ENCODE measurements around the gene ITFG2.

Gene ITFG2

GRCh38 chr12:2801044-2801783, 11.3 kb upstream of the ITFG2 start:
- Histone ChIP-seq H3K27ac (ENCODE audit: low read length) (no peak overlapping the region), H3K27me3 (replicated peaks; ENCODE audit: insufficient read depth, low read length) (no peaks in the 10 kb centered on the region), H2AFZ (ENCODE audit: low read length) (no peak overlapping the region), H3K9ac (ENCODE audit: low read length) (no peak overlapping the region), H3K4me1 (ENCODE audit: low read length) (0 out of 2 replicates have a peak, but pooled peaks cover 4% of the 10 kb centered on the region), H3K9me2 (replicated peaks; ENCODE audit: insufficient read depth, low read length) (no peaks in the 10 kb centered on the region), H3K36me3 (replicated peaks; ENCODE audit: insufficient read depth, low read length) (peaks cover 30% of the 10 kb centered on the region), H4K20me1 (ENCODE audit: insufficient read depth, low read length) (0 out of 2 replicates have a peak, but pooled peaks cover 5% of the 10 kb centered on the region), H3K9me3 (replicated peaks; ENCODE audit: insufficient read depth, low read length) (no peaks in the 10 kb centered on the region), H3F3A (ENCODE audit: insufficient read depth, low read length) (peaks cover 6% of the 10 kb centered on the region; the same call in 1 of the 2 replicates), H3K79me2 (ENCODE audit: low read length) (peaks cover 44% of the 10 kb centered on the region), H3K4me3 (ENCODE audit: low read length) (no peak overlapping the region), H3K4me2 (ENCODE audit: low read depth, low read length) (no peak overlapping the region)
- no peak for TF ChIP-seq CTCF (IDR thresholded peaks at IDR 0.05; ENCODE audit: low read length)
- no peak for TF ChIP-seq EZH2phosphoT487 (IDR thresholded peaks at IDR 0.05; ENCODE audit: low read length)
- TF ChIP-seq EZH2 (optimal IDR thresholded peaks at IDR 0.05; ENCODE audit: low read depth, low read length), result no peak
- DNase-seq, result no peak

- Histone ChIP-seq H3K4me2 (ENCODE audit: low read depth, low read length) (no peak overlapping the region), H3F3A (ENCODE audit: insufficient read depth, low read length) (peaks cover 6% of the 10 kb centered on the region; the same call in 1 of the 2 replicates), H3K9me3 (replicated peaks; ENCODE audit: insufficient read depth, low read length) (no peaks in the 10 kb centered on the region), H4K20me1 (ENCODE audit: insufficient read depth, low read length) (no peaks in the 10 kb centered on the region), H3K27ac (ENCODE audit: low read length) (no peak overlapping the region), H3K9ac (ENCODE audit: low read length) (no peak overlapping the region), H3K4me1 (ENCODE audit: low read length) (no peaks in the 10 kb centered on the region), H3K27me3 (replicated peaks; ENCODE audit: insufficient read depth, low read length) (no peaks in the 10 kb centered on the region), H3K4me3 (ENCODE audit: low read length) (no peak overlapping the region), H2AFZ (ENCODE audit: low read length) (no peak overlapping the region), H3K36me3 (replicated peaks; ENCODE audit: insufficient read depth, low read length) (peaks cover 17% of the 10 kb centered on the region), H3K79me2 (ENCODE audit: low read length) (peaks cover 18% of the 10 kb centered on the region), H3K9me2 (replicated peaks; ENCODE audit: insufficient read depth, low read length) (no peaks in the 10 kb centered on the region)
- DNase-seq, result no peak
- no peak for TF ChIP-seq EZH2 (optimal IDR thresholded peaks at IDR 0.05; ENCODE audit: low read depth, low read length)
- no peak for TF ChIP-seq CTCF (IDR thresholded peaks at IDR 0.05; ENCODE audit: low read length)
- TF ChIP-seq EZH2phosphoT487 (IDR thresholded peaks at IDR 0.05; ENCODE audit: low read length), result no peak
These were observed 8.7 kb upstream of the ITFG2 start for GRCh38 chr12:2803635-2804392.

GRCh38 chr12:2804393-2805142, 7.9 kb upstream of the ITFG2 start:
- no peaks in the 10 kb centered on the region for H3K4me1 ChIP-seq (ENCODE audit: low read length)
- H3K9me2 ChIP-seq (replicated peaks; ENCODE audit: insufficient read depth, low read length), result no peaks in the 10 kb centered on the region
- no peak for DNase-seq
- no peaks in the 10 kb centered on the region for H3K9me3 ChIP-seq (replicated peaks; ENCODE audit: insufficient read depth, low read length)
- no peaks in the 10 kb centered on the region for H3K27me3 ChIP-seq (replicated peaks; ENCODE audit: insufficient read depth, low read length)
- no peak for TF ChIP-seq EZH2 (optimal IDR thresholded peaks at IDR 0.05; ENCODE audit: low read depth, low read length)
- no peak for TF ChIP-seq EZH2phosphoT487 (IDR thresholded peaks at IDR 0.05; ENCODE audit: low read length)
- TF ChIP-seq CTCF (IDR thresholded peaks at IDR 0.05; ENCODE audit: low read length), result no peak
- H2AFZ ChIP-seq (ENCODE audit: low read length), result no peak overlapping the region
- no peak overlapping the region for H3K27ac ChIP-seq (ENCODE audit: low read length)
- peaks cover 10% of the 10 kb centered on the region for H3K36me3 ChIP-seq (replicated peaks; ENCODE audit: insufficient read depth, low read length)
- no peak overlapping the region for H3K4me2 ChIP-seq (ENCODE audit: low read depth, low read length)
- 0 out of 2 replicates have a peak, but pooled peaks cover 14% of the 10 kb centered on the region for H3K79me2 ChIP-seq (ENCODE audit: low read length)
- peaks cover 6% of the 10 kb centered on the region; the same call in 1 of the 2 replicates for H3F3A ChIP-seq (ENCODE audit: insufficient read depth, low read length)
- no peak overlapping the region for H3K4me3 ChIP-seq (ENCODE audit: low read length)
- H3K9ac ChIP-seq (ENCODE audit: low read length), result no peak overlapping the region
- H4K20me1 ChIP-seq (ENCODE audit: insufficient read depth, low read length), result no peaks in the 10 kb centered on the region

Measured in MM.1S (cell line).